GM19238 (cell line): ENCODE measurements around the gene SLC22A2.

Experiments used
- DNase-seq: peaks from one replicate; pipeline ENCODE4 v3.0.0; 2011; ENCODE audit warnings: low spot score; ENCODE audit not compliant: insufficient read length

The SLC22A2 gene

GRCh38 chr6:160170018-160170680 lies 88.5 kb downstream of the SLC22A2 start:
- no peak for DNase-seq

- DNase-seq, result no peak
Observed at GRCh38 chr6:160167604-160168399, 90.8 kb downstream of the SLC22A2 start.
